Progenitor cell of endocrine pancreas (in vitro differentiated cells): ENCODE measurements around the gene CYSRT1. TPM values are rescaled to one million over a fixed set of nuclear protein-coding genes. Genes with fewer than 3 reads are reported as not detected.
"Not testable (repeated sequence)": the region's sequence is repeated elsewhere in the genome, so short reads cannot be mapped to it uniquely, and the experiment has no call there.

Experiments used
- DNase-seq: peaks from one replicate; pipeline ENCODE4 v3.0.0; 2021; ENCODE audit warnings: low spot score; ENCODE audit not compliant: unreplicated experiment
- H3K27ac Mint-ChIP-seq: 2 replicates; pipeline ENCODE4 v1.8.0; 2021; ENCODE audit warnings: mild to moderate bottlenecking, moderate library complexity, mixed read lengths
- H3K27me3 Mint-ChIP-seq: 2 replicates; pipeline ENCODE4 v1.8.0; 2021; ENCODE audit warnings: mixed read lengths
- H3K36me3 Mint-ChIP-seq: 2 replicates; pipeline ENCODE4 v1.8.0; 2022; ENCODE audit warnings: mixed read lengths; ENCODE audit not compliant: insufficient read depth
- H3K4me1 Mint-ChIP-seq: 2 replicates; pipeline ENCODE4 v1.8.0; 2021; ENCODE audit warnings: low read depth, mixed read lengths
- H3K4me3 Mint-ChIP-seq: 2 replicates; pipeline ENCODE4 v1.8.0; 2021; ENCODE audit warnings: low read depth, mild to moderate bottlenecking, moderate library complexity, mixed read lengths
- H3K9me3 Mint-ChIP-seq: 2 replicates; pipeline ENCODE4 v1.8.0; 2021; ENCODE audit warnings: low read depth, mixed read lengths
- CTCF ChIP-seq: fragments of 200-600 bp; sonication (generic); IDR thresholded peaks from one replicate; pipeline ENCODE4 v1.5.0; 2021; ENCODE audit warnings: antibody characterized with exemption, mild to moderate bottlenecking; ENCODE audit not compliant: unreplicated experiment
- total RNA-seq: library from RNA; stranded (reverse); gene quantifications from 2 replicates; pipeline ENCODE4 v1.2.1, GENCODE V29; 2021

Gene CYSRT1
- total RNA-seq, 1 donor from 2014 or later = 2.7 TPM

- TF ChIP-seq CTCF = peak; percentile 99
- Mint-ChIP-seq H3K4me3 (peak overlapping the region; percentile 46), H3K9me3 (no peaks in the 10 kb centered on the region), H3K27ac (peak overlapping the region; percentile 79), H3K36me3 (no peaks in the 10 kb centered on the region), H3K27me3 (no peaks in the 10 kb centered on the region), H3K4me1 (peaks cover 17% of the 10 kb centered on the region)
- peak; percentile 95 for DNase-seq
These were observed 11.4 kb downstream of the CYSRT1 start for GRCh38 chr9:137236238-137236935.

- Mint-ChIP-seq H3K27ac (no peak overlapping the region), H3K9me3 (no peaks in the 10 kb centered on the region), H3K27me3 (no peaks in the 10 kb centered on the region), H3K4me3 (no peak overlapping the region), H3K36me3 (no peaks in the 10 kb centered on the region), H3K4me1 (peaks cover 17% of the 10 kb centered on the region)
- DNase-seq = no peak
- TF ChIP-seq CTCF = no peak
These were observed 12.0 kb downstream of the CYSRT1 start for GRCh38 chr9:137236936-137237421.

- no peak overlapping the region for H3K27ac Mint-ChIP-seq
- peaks cover 27% of the 10 kb centered on the region for H3K4me1 Mint-ChIP-seq
- H3K9me3 Mint-ChIP-seq = no peaks in the 10 kb centered on the region
- peak overlapping the region; percentile 7 for H3K4me3 Mint-ChIP-seq
- no peak for TF ChIP-seq CTCF
- H3K36me3 Mint-ChIP-seq = peaks cover 8% of the 10 kb centered on the region
- DNase-seq = no peak
- no peaks in the 10 kb centered on the region for H3K27me3 Mint-ChIP-seq
These were observed 13.1 kb downstream of the CYSRT1 start for GRCh38 chr9:137237759-137238726.

GRCh38 chr9:137239541-137240200, 14.7 kb downstream of the CYSRT1 start:
- not testable (repeated sequence) for H3K36me3 Mint-ChIP-seq, H3K9me3 Mint-ChIP-seq, H3K27me3 Mint-ChIP-seq, DNase-seq
- Mint-ChIP-seq H3K4me3 (peak overlapping the region; percentile 74), H3K4me1 (peaks cover 29% of the 10 kb centered on the region), H3K27ac (peak overlapping the region; percentile 92)

GRCh38 chr9:137240318-137240840, 15.4 kb downstream of the CYSRT1 start:
- H3K4me3 Mint-ChIP-seq = peak overlapping the region; percentile 74
- peaks cover 25% of the 10 kb centered on the region for H3K4me1 Mint-ChIP-seq
- H3K27me3 Mint-ChIP-seq = peaks cover 2% of the 10 kb centered on the region
- peak; percentile 22 for TF ChIP-seq CTCF
- H3K9me3 Mint-ChIP-seq = no peaks in the 10 kb centered on the region
- H3K27ac Mint-ChIP-seq = peak overlapping the region; percentile 92
- DNase-seq = no peak
- H3K36me3 Mint-ChIP-seq = peaks cover 10% of the 10 kb centered on the region
